ENCODE results near the gene UBASH3B.
"Not testable (repeated sequence)": the region's sequence is repeated elsewhere in the genome, so short reads cannot be mapped to it uniquely, and the experiment has no call there.

The UBASH3B gene

DNA sequence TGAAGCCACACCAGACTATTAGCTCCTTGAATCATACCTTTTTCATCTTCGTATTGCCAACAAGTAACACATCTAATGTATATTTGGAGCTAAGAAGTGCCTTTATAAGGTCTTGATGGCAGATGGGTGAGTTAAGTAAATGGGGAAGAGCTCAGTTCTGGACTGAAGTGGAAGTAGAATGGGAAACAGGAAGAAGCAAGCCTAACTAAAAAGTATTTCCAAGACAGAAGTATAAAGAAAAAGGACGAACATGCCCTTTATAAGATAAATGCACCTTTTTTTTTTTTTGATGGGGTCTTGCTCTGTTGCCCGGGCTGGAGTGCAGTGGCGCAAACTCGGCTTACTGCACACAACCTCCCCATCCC is 197.3 kb downstream of the UBASH3B start:
- Histone ChIP-seq H3K27me3 (ENCODE audit: control insufficient read depth, insufficient read depth, low read length) (no peaks in the 10 kb centered on the region), H3K27ac (ENCODE audit: low read length) (no peak overlapping the region), H3K4me1 (ENCODE audit: control insufficient read depth, low read depth, low read length) (peaks cover 17% of the 10 kb centered on the region), H3K9ac (ENCODE audit: low read length) (no peak overlapping the region), H3K9me3 (ENCODE audit: control insufficient read depth, low read depth, low read length) (no peaks in the 10 kb centered on the region), H3K36me3 (ENCODE audit: control insufficient read depth, low read depth, low read length) (no peaks in the 10 kb centered on the region), H3K4me3 (ENCODE audit: low read length) (no peak overlapping the region)

GRCh38 chr11:122853261-122853660 is 197.7 kb downstream of the UBASH3B start:
- H3K36me3 ChIP-seq (ENCODE audit: control insufficient read depth, low read depth, low read length), result no peaks in the 10 kb centered on the region
- H3K4me3 ChIP-seq (ENCODE audit: low read length), result no peak overlapping the region
- H3K27me3 ChIP-seq (ENCODE audit: control insufficient read depth, insufficient read depth, low read length), result no peaks in the 10 kb centered on the region
- no peaks in the 10 kb centered on the region for H3K9me3 ChIP-seq (ENCODE audit: control insufficient read depth, low read depth, low read length)
- peaks cover 17% of the 10 kb centered on the region for H3K4me1 ChIP-seq (ENCODE audit: control insufficient read depth, low read depth, low read length)
- H3K27ac ChIP-seq (ENCODE audit: low read length), result no peak overlapping the region
- no peak overlapping the region for H3K9ac ChIP-seq (ENCODE audit: low read length)

DNA sequence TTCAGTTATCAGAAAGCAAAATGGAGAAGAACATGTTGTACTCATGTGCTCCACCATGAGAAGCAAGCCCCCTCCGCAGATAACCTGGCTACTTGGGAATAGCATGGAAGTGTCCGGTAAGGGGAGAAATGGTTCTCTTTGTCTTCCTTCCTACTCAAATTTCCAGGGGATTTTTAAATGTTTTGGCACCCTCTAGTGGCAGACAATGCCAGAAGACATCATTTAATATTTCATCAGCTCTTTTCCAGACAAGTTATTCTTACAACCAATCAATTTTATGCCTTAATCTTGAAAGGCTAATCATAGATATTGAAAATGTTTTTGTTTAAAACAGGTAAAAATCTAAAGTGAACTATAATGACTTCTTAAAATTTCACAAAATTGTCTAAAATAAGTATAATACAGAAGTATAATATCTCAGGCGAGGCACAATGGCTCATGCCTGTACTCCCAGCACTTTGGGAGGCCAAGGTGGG is 198.5 kb downstream of the UBASH3B start:
- no peaks in the 10 kb centered on the region for H3K36me3 ChIP-seq (ENCODE audit: control insufficient read depth, low read depth, low read length)
- no peaks in the 10 kb centered on the region for H3K27me3 ChIP-seq (ENCODE audit: control insufficient read depth, insufficient read depth, low read length)
- peaks cover 17% of the 10 kb centered on the region for H3K4me1 ChIP-seq (ENCODE audit: control insufficient read depth, low read depth, low read length)
- no peaks in the 10 kb centered on the region for H3K9me3 ChIP-seq (ENCODE audit: control insufficient read depth, low read depth, low read length)
- no peak overlapping the region for H3K4me3 ChIP-seq (ENCODE audit: low read length)
- no peak overlapping the region for H3K27ac ChIP-seq (ENCODE audit: low read length)
- no peak overlapping the region for H3K9ac ChIP-seq (ENCODE audit: low read length)

DNA sequence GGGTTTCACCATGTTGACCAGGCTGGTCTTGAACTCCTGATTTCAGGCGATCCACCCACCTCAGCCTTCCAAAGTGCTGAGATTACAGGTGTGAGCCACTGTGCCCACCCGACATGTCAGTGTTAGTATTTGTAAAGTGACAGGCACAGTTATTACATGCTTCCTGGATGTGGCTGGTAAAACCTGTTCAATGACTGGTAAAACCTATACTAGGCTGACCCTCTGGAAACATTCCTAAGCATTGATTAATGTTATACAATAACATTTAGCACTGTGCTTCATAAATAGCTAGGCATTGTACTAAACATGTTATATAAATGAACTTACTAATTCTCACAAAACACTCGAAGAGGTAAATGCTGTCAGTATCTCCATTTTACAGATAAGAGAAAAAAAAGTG is 206.1 kb downstream of the UBASH3B start:
- Histone ChIP-seq H3K27ac (ENCODE audit: low read length) (no peak overlapping the region), H3K36me3 (ENCODE audit: control insufficient read depth, low read depth, low read length) (no peaks in the 10 kb centered on the region), H3K9ac (ENCODE audit: low read length) (no peak overlapping the region), H3K9me3 (ENCODE audit: control insufficient read depth, low read depth, low read length) (no peaks in the 10 kb centered on the region), H3K4me1 (ENCODE audit: control insufficient read depth, low read depth, low read length) (no peaks in the 10 kb centered on the region), H3K27me3 (ENCODE audit: control insufficient read depth, insufficient read depth, low read length) (no peaks in the 10 kb centered on the region), H3K4me3 (ENCODE audit: low read length) (no peak overlapping the region)

DNA sequence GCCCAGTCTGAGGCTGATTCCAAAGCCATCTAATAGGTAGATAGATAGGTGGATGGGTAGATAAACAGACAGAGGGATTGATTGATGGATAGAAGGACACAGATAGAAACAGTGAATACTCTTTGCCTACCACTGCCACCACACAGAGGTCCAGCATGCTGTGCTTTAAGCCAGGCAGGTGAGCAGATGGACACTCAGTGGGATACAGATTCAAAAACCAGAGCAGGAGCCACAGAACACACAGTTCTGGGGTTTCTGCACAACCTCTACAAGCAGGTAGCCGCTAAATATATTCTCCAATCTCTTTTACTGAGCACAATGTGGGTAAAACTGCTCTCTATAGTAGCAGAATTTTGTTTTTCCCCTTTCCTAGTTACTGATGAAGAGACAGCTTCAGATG is 206.6 kb downstream of the UBASH3B start:
- Histone ChIP-seq H3K9me3 (ENCODE audit: control insufficient read depth, low read depth, low read length) (no peaks in the 10 kb centered on the region), H3K4me1 (ENCODE audit: control insufficient read depth, low read depth, low read length) (no peaks in the 10 kb centered on the region), H3K27ac (ENCODE audit: low read length) (no peak overlapping the region), H3K4me3 (ENCODE audit: low read length) (no peak overlapping the region), H3K9ac (ENCODE audit: low read length) (no peak overlapping the region), H3K27me3 (ENCODE audit: control insufficient read depth, insufficient read depth, low read length) (no peaks in the 10 kb centered on the region), H3K36me3 (ENCODE audit: control insufficient read depth, low read depth, low read length) (no peaks in the 10 kb centered on the region)

DNA sequence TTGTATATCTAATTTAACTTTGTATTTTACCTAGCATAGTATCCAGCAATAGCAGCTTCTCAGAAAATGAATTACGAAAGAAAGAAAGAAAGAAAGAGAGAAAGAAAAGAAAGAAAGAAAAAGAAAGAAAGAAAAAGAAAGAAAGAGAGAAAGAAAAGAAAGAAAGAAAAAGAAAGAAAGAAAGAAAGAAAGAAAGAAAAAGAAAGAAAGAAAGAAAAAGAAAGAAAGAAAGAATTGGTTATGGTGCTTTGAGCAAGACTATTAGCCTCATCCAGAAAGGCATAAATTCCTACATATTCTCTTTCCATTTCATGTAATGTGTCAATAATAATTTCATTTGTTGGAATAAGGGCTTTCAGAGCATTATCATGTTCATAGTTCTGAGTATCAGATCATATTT is 207.6 kb downstream of the UBASH3B start:
- H3K27ac ChIP-seq (ENCODE audit: low read length); H3K27me3 ChIP-seq (ENCODE audit: control insufficient read depth, insufficient read depth, low read length); H3K9me3 ChIP-seq (ENCODE audit: control insufficient read depth, low read depth, low read length); H3K36me3 ChIP-seq (ENCODE audit: control insufficient read depth, low read depth, low read length); H3K4me1 ChIP-seq (ENCODE audit: control insufficient read depth, low read depth, low read length); H3K9ac ChIP-seq (ENCODE audit: low read length); H3K4me3 ChIP-seq (ENCODE audit: low read length): not testable (repeated sequence)

DNA sequence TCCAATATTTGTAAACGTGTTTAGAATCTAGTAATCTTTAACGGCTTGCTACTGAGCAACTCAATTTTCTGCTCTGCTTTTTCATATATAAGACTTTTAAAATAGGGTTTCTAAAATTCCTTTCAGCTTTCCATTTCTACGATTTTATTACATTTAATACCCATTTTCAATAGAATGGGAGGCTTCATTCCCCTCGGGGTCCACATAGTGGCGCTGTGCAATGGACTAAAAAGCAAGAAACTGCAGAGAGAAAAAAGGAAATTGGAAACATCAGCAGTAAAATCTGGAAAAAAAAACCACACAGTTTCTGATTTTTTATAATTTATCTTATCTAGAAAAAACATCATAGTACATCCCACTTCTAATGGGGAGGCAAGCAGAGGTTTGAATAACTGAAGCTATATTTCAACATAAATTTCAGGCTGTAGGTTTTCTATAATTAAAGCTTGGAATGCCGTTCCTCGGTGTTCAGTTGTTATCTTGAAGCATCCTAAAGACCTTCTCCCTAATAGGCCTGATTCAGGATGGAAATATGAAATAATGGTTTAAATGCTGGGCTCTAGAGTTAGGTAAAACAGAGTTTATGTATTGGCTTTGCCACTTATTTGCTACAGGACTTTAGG is 208.3 kb downstream of the UBASH3B start:
- Histone ChIP-seq H3K27ac (ENCODE audit: low read length) (no peak overlapping the region), H3K4me3 (ENCODE audit: low read length) (no peak overlapping the region), H3K4me1 (ENCODE audit: control insufficient read depth, low read depth, low read length) (no peaks in the 10 kb centered on the region), H3K9me3 (ENCODE audit: control insufficient read depth, low read depth, low read length) (no peaks in the 10 kb centered on the region), H3K36me3 (ENCODE audit: control insufficient read depth, low read depth, low read length) (no peaks in the 10 kb centered on the region), H3K9ac (ENCODE audit: low read length) (no peak overlapping the region), H3K27me3 (ENCODE audit: control insufficient read depth, insufficient read depth, low read length) (no peaks in the 10 kb centered on the region)

Measured in iPS-18a (cell line).